Globus pallidus (tissue), 1 donor: Measurements from ENCODE around the gene ELMO1.

ENCODE experiments used
- DNase-seq: peaks from one replicate; pipeline ENCODE4 v3.0.0-alpha.2; 2015; ENCODE audit warnings: low spot score

The ELMO1 gene

GRCh38 chr7:37311355-37311754 lies 137.3 kb downstream of the ELMO1 start:
- DNase-seq: no peak

GRCh38 chr7:37310327-37311080 lies 138.2 kb downstream of the ELMO1 start:
- DNase-seq: no peak

GRCh38 chr7:37309493-37309892 lies 139.2 kb downstream of the ELMO1 start:
- DNase-seq: no peak

- no peak for DNase-seq
These were observed 143.7 kb downstream of the ELMO1 start for GRCh38 chr7:37304921-37305320.

GRCh38 chr7:37297546-37297945 lies 151.1 kb downstream of the ELMO1 start:
- DNase-seq: no peak

- DNase-seq: no peak
These were observed 153.3 kb downstream of the ELMO1 start for GRCh38 chr7:37295401-37295800.

- DNase-seq: no peak
These were observed 157.9 kb downstream of the ELMO1 start for GRCh38 chr7:37290731-37291130.

GRCh38 chr7:37289781-37290180 lies 158.9 kb downstream of the ELMO1 start:
- DNase-seq: no peak

- DNase-seq: peak; percentile 61
These were observed 159.3 kb downstream of the ELMO1 start for GRCh38 chr7:37289367-37289766.

GRCh38 chr7:37287131-37287855 lies 161.4 kb downstream of the ELMO1 start:
- DNase-seq: no peak

- DNase-seq: no peak
These were observed 162.2 kb downstream of the ELMO1 start for GRCh38 chr7:37286454-37286832.

- peak; percentile 70 for DNase-seq
These were observed 162.8 kb downstream of the ELMO1 start for GRCh38 chr7:37285706-37286453.

- peak; percentile 84 for DNase-seq
These were observed 163.8 kb downstream of the ELMO1 start for GRCh38 chr7:37284805-37285231.

GRCh38 chr7:37284285-37284684 lies 164.4 kb downstream of the ELMO1 start:
- no peak for DNase-seq

GRCh38 chr7:37283716-37284115 lies 164.9 kb downstream of the ELMO1 start:
- no peak for DNase-seq

GRCh38 chr7:37282927-37283326 lies 165.7 kb downstream of the ELMO1 start:
- no peak for DNase-seq

- no peak for DNase-seq
These were observed 166.6 kb downstream of the ELMO1 start for GRCh38 chr7:37282093-37282444.

- DNase-seq: peak; percentile 99
These were observed 167.1 kb downstream of the ELMO1 start for GRCh38 chr7:37281368-37282092.

GRCh38 chr7:37277513-37277912 lies 171.2 kb downstream of the ELMO1 start:
- no peak for DNase-seq

- DNase-seq: no peak
These were observed 173.5 kb downstream of the ELMO1 start for GRCh38 chr7:37275078-37275710.

- peak; percentile 72 for DNase-seq
These were observed 174.8 kb downstream of the ELMO1 start for GRCh38 chr7:37273891-37274290.
